HepG2 (cell line): ENCODE results near the gene TRIM27. TPM values are rescaled to one million over a fixed set of nuclear protein-coding genes. Genes with fewer than 3 reads are reported as not detected.

Experiments used
- NFRKB ChIP-seq: fragments of 450-650 bp; IDR thresholded peaks from 2 replicates; pipeline ENCODE4 v1.6.1; 2017
- ZNF552 ChIP-seq: sonication (generic); formaldehyde crosslinking; IDR thresholded peaks from 2 replicates; pipeline ENCODE4 v1.9.0; 2022; ENCODE audit warnings: missing genetic modification reagents, mild to moderate bottlenecking, borderline replicate concordance
- polyA plus RNA-seq, 8 experiments: library from polyadenylated mRNA; depleted of rRNA in 3 of 8; stranded (reverse) in 7 of 8; unstranded in 1 of 8; fragments of >200 nt; fragmentation: Illumina TruSeq in 4 of 8; extraction: Trizol in 4 of 8; gene quantifications; 2 replicates each; pipeline versions ENCODE4 v1.2.1 to v1.2.3, GENCODE V29; 2011 to 2016; ENCODE audit warnings: low read depth in 4 of 8, missing spikeins in 1 of 8, mixed read lengths in 1 of 8; ENCODE audit not compliant: insufficient read depth in 1 of 8
- total RNA-seq, 5 experiments: library from RNA; depleted of rRNA; stranded (reverse); fragments of >200 nt; fragmentation: Illumina TruSeq; extraction: Trizol; gene quantifications; 2 replicates each; pipeline ENCODE4 v1.2.3, GENCODE V29; 2016; ENCODE audit warnings: low read depth in 1 of 5
- TF ChIP-seq, protein P1 (sequence below), 2 experiments: IDR thresholded peaks; 2 replicates each; pipeline ENCODE4 v1.6.1; 2011 to 2012; ENCODE audit warnings: low read length in 2 of 2, borderline replicate concordance in 1 of 2, low read depth in 1 of 2, mild to moderate bottlenecking in 1 of 2, moderate library complexity in 1 of 2
- TF ChIP-seq, protein P2 (sequence below): sonication (generic); formaldehyde crosslinking; IDR thresholded peaks from 2 replicates; pipeline ENCODE4 v1.5.1; 2020; ENCODE audit warnings: missing genetic modification reagents, mild to moderate bottlenecking, borderline replicate concordance
- TF ChIP-seq, protein P3 (sequence below): sonication (generic); formaldehyde crosslinking; conservative IDR thresholded peaks from 2 replicates; pipeline ENCODE4 v1.4.0; 2020; ENCODE audit warnings: missing genetic modification reagents

Gene TRIM27
- total and polyA plus RNA-seq, 2 of the 13 experiments (the other 11 are each of a cell fraction or from before 2014, with no cell fraction given), result 88.6 to 112 TPM

DNA sequence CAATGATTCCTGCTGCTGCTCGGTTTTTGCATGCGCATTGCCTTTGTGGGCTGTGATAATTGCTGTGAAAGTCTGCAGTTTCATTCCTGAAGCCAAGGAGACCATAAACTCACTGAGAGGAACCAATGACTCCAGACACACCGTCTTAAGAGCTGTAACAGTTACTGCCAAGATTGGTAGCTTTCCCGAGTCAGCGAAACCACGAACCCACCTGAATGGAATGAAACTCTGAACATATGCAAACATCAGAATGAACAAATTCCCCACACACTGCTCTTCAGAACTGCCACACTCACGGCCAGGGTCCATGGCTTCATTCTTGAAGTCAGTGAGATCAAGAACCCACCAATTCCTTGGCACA, 37.7 kb downstream of the TRIM27 start (continued):
- TF ChIP-seq, protein P1, sequence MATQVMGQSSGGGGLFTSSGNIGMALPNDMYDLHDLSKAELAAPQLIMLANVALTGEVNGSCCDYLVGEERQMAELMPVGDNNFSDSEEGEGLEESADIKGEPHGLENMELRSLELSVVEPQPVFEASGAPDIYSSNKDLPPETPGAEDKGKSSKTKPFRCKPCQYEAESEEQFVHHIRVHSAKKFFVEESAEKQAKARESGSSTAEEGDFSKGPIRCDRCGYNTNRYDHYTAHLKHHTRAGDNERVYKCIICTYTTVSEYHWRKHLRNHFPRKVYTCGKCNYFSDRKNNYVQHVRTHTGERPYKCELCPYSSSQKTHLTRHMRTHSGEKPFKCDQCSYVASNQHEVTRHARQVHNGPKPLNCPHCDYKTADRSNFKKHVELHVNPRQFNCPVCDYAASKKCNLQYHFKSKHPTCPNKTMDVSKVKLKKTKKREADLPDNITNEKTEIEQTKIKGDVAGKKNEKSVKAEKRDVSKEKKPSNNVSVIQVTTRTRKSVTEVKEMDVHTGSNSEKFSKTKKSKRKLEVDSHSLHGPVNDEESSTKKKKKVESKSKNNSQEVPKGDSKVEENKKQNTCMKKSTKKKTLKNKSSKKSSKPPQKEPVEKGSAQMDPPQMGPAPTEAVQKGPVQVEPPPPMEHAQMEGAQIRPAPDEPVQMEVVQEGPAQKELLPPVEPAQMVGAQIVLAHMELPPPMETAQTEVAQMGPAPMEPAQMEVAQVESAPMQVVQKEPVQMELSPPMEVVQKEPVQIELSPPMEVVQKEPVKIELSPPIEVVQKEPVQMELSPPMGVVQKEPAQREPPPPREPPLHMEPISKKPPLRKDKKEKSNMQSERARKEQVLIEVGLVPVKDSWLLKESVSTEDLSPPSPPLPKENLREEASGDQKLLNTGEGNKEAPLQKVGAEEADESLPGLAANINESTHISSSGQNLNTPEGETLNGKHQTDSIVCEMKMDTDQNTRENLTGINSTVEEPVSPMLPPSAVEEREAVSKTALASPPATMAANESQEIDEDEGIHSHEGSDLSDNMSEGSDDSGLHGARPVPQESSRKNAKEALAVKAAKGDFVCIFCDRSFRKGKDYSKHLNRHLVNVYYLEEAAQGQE (IDR thresholded peaks at IDR 0.05; ENCODE audit: borderline replicate concordance in 1 of 2, low read depth in 1 of 2, low read length in 2 of 2), result no peak
- TF ChIP-seq ZNF552 (CRISPR knock-in tag), result no peak
- TF ChIP-seq, protein P2, sequence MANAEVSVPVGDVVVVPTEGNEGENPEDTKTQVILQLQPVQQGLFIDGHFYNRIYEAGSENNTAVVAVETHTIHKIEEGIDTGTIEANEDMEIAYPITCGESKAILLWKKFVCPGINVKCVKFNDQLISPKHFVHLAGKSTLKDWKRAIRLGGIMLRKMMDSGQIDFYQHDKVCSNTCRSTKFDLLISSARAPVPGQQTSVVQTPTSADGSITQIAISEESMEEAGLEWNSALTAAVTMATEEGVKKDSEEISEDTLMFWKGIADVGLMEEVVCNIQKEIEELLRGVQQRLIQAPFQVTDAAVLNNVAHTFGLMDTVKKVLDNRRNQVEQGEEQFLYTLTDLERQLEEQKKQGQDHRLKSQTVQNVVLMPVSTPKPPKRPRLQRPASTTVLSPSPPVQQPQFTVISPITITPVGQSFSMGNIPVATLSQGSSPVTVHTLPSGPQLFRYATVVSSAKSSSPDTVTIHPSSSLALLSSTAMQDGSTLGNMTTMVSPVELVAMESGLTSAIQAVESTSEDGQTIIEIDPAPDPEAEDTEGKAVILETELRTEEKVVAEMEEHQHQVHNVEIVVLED (CRISPR knock-in tag), result no peak
- no peak for TF ChIP-seq NFRKB
- TF ChIP-seq, protein P3, sequence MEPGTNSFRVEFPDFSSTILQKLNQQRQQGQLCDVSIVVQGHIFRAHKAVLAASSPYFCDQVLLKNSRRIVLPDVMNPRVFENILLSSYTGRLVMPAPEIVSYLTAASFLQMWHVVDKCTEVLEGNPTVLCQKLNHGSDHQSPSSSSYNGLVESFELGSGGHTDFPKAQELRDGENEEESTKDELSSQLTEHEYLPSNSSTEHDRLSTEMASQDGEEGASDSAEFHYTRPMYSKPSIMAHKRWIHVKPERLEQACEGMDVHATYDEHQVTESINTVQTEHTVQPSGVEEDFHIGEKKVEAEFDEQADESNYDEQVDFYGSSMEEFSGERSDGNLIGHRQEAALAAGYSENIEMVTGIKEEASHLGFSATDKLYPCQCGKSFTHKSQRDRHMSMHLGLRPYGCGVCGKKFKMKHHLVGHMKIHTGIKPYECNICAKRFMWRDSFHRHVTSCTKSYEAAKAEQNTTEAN (CRISPR knock-in tag), result no peak
